Sigmoid colon (tissue), 4 donors: ENCODE data around the gene APBA3.

Experiments
- EP300 ChIP-seq, 4 donors: sonication (generic); formaldehyde crosslinking; IDR thresholded peaks; one replicate each; pipeline ENCODE4 v1.6.1; 2017; ENCODE audit warnings: antibody characterized with exemption in 4 of 4
- POLR2A ChIP-seq, 2 donors: fragments of 450-650 bp; IDR thresholded peaks; one replicate each; pipeline ENCODE4 v1.6.1; 2016; ENCODE audit warnings: antibody characterized with exemption in 2 of 2, mild to moderate bottlenecking in 2 of 2, moderate library complexity in 2 of 2
- TF ChIP-seq, protein P1 (sequence below), 4 experiments: fragments of 450-650 bp in 3 of 4; fragments of 200-600 bp in 1 of 4; IDR thresholded peaks; one replicate each; pipeline ENCODE4 v1.5.1; 2016 to 2019; ENCODE audit warnings: antibody characterized with exemption in 4 of 4, mild to moderate bottlenecking in 3 of 4, moderate library complexity in 2 of 4

DNA sequence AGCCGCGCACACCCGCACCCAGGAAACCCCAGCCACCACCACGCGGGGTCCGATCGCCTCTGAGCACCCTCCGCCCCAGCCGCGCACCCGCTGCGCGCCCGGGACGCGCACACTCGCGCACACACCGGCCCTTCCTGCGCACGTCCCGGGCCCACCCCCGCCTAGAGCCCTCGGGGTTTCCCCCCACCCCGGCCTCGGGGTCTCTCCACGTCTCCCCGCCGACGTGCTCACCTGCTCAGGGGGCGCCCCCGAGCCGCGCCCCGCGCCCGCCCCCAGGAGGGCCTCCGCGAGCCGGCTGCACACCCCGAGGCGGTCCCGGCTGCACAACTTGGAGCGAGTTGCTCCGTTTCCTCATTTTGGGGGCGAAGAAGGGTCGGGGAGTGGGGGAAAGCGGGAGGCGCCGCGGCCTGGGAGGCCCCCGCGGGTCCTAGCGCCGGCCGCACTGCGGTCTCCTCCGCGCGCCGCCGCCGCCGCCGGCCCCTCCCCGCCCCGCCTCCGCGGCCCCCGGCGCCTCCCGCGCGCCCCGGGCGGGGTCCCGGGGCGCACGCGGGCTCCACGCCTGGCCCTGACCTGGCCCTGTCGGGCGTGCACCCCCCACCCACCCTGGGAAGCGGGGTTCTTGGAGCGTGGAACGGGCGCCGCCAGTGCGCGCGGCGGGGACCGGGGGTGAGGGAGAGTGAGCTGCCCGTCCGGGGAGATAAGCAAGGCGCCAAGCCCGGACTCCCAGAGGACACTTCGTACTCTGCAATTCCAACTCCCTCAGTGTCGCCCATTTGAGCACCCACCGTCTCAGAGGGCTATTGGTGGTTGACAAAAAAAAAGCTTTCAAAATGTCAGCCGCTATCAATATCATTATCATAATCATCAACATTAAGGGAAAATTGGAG is 24.7 kb upstream of the APBA3 start, which contains the start of gene MATK:
- TF ChIP-seq, protein P1, sequence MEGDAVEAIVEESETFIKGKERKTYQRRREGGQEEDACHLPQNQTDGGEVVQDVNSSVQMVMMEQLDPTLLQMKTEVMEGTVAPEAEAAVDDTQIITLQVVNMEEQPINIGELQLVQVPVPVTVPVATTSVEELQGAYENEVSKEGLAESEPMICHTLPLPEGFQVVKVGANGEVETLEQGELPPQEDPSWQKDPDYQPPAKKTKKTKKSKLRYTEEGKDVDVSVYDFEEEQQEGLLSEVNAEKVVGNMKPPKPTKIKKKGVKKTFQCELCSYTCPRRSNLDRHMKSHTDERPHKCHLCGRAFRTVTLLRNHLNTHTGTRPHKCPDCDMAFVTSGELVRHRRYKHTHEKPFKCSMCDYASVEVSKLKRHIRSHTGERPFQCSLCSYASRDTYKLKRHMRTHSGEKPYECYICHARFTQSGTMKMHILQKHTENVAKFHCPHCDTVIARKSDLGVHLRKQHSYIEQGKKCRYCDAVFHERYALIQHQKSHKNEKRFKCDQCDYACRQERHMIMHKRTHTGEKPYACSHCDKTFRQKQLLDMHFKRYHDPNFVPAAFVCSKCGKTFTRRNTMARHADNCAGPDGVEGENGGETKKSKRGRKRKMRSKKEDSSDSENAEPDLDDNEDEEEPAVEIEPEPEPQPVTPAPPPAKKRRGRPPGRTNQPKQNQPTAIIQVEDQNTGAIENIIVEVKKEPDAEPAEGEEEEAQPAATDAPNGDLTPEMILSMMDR (IDR thresholded peaks at IDR 0.05), result no peak
- TF ChIP-seq EP300 (IDR thresholded peaks at IDR 0.05) (no peak), POLR2A (IDR thresholded peaks at IDR 0.05) (no peak)
